ENCODE results near the gene ERAP2.

The ERAP2 gene

DNA sequence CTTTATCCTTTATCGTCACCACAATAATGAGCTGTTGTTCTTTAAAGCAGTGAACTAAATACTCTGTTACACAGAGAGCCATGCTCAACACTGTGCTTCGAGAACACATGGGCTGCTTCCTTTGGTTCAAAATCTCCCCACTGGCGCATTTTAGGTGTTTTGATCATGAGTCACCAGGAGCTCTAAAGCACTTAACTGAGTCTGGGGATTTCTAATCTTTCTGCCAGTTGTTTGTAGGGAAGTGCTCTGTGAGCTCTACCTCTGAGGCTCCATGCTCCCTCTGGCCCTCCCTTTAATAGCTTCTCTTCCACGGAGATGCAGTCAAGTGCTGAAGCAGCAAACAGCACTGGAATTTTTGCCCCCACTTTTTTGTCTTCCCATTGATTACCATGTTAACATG, 17.0 kb downstream of the ERAP2 start:
- peaks cover 39 to 40% of the 10 kb centered on the region in 2 donors for H3K36me3 ChIP-seq (ENCODE audit: control insufficient read depth in 2 of 2, insufficient read depth in 2 of 2, low read length in 2 of 2)
- H3K27ac ChIP-seq (ENCODE audit: low read depth in 2 of 2, low read length in 2 of 2), result no peak overlapping the region
- no peaks in the 10 kb centered on the region for H3K27me3 ChIP-seq (ENCODE audit: control insufficient read depth in 2 of 2, insufficient read depth in 2 of 2, low read length in 2 of 2)
- H3K9me3 ChIP-seq (ENCODE audit: control insufficient read depth in 2 of 2, low read length in 2 of 2), result no peaks in the 10 kb centered on the region
- no peak overlapping the region for H3K9ac ChIP-seq (ENCODE audit: low read depth in 1 of 2, low read length in 2 of 2)
- no peak overlapping the region for H3K4me3 ChIP-seq (ENCODE audit: low read length in 2 of 2)
- H3K4me1 ChIP-seq (ENCODE audit: control insufficient read depth in 2 of 2, insufficient read depth in 2 of 2, low read length in 2 of 2), result no peaks in the 10 kb centered on the region

DNA sequence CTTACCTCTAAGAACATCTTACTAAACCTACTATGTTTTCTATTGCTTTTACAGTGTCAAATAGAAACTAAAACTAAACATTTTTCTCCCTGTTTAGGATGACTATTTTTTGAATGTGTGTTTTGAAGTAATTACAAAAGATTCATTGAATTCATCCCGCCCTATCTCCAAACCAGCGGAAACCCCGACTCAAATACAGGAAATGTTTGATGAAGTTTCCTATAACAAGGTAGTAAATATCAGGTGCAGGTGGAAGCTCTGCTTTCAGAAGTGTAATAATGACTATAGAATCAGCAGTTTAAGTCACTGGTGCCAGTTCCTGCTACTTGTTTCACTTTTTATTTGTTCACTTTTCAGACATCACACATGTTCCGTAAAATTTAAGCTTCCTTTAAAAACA, 20.0 kb downstream of the ERAP2 start:
- Histone ChIP-seq H3K36me3 (ENCODE audit: control insufficient read depth in 2 of 2, insufficient read depth in 2 of 2, low read length in 2 of 2) (peaks cover 32 to 40% of the 10 kb centered on the region in 2 donors), H3K4me3 (ENCODE audit: low read length in 2 of 2) (peak overlapping the region; percentile 7 to 32), H3K27ac (ENCODE audit: low read depth in 2 of 2, low read length in 2 of 2) (peak overlapping the region in 1 of 2 donors; percentile 38), H3K4me1 (ENCODE audit: control insufficient read depth in 2 of 2, insufficient read depth in 2 of 2, low read length in 2 of 2) (no peaks in the 10 kb centered on the region), H3K27me3 (ENCODE audit: control insufficient read depth in 2 of 2, insufficient read depth in 2 of 2, low read length in 2 of 2) (no peaks in the 10 kb centered on the region), H3K9me3 (ENCODE audit: control insufficient read depth in 2 of 2, low read length in 2 of 2) (no peaks in the 10 kb centered on the region), H3K9ac (ENCODE audit: low read depth in 1 of 2, low read length in 2 of 2) (no peak overlapping the region)

DNA sequence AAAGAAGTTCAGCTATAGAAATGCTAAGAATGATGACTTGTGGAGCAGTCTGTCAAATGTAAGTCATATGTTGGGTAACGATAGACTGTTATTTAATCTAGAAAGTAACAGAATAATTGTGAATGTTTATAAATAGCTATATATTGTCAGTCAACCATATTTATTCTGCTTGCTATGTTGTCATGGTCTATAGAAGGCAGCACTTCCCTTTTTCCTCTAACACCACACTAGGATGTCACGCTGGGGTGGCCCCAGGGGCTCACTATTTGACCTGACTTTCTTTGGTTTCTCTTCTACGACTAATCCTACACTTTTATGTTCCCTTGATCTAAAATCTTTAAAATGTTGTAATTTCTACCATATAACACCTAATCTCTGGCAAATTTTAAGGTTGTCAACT, 20.5 kb downstream of the ERAP2 start:
- peak overlapping the region in 1 of 2 donors; percentile 39 for H3K4me3 ChIP-seq (ENCODE audit: low read length in 2 of 2)
- H3K9ac ChIP-seq (ENCODE audit: low read depth in 1 of 2, low read length in 2 of 2), result no peak overlapping the region
- no peaks in the 10 kb centered on the region for H3K4me1 ChIP-seq (ENCODE audit: control insufficient read depth in 2 of 2, insufficient read depth in 2 of 2, low read length in 2 of 2)
- H3K27ac ChIP-seq (ENCODE audit: low read depth in 2 of 2, low read length in 2 of 2), result no peak overlapping the region
- no peaks in the 10 kb centered on the region for H3K27me3 ChIP-seq (ENCODE audit: control insufficient read depth in 2 of 2, insufficient read depth in 2 of 2, low read length in 2 of 2)
- H3K9me3 ChIP-seq (ENCODE audit: control insufficient read depth in 2 of 2, low read length in 2 of 2), result no peaks in the 10 kb centered on the region
- H3K36me3 ChIP-seq (ENCODE audit: control insufficient read depth in 2 of 2, insufficient read depth in 2 of 2, low read length in 2 of 2), result peaks cover 36 to 45% of the 10 kb centered on the region in 2 donors

DNA sequence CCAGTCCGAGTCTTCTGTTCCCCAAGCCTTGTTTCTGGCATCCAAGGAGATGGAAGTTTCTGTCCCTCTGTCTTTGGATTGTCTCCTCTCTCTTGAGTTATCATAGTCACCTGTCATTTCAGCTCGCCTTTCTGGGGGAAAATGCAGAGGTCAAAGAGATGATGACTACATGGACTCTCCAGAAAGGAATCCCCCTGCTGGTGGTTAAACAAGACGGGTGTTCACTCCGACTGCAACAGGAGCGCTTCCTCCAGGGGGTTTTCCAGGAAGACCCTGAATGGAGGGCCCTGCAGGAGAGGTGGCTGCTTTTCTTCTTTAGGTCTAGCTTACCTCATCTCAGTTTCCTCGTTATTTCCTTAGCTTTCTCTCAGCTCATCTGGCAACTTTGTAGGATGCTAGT, 25.1 kb downstream of the ERAP2 start:
- Histone ChIP-seq H3K9ac (ENCODE audit: low read depth in 1 of 2, low read length in 2 of 2) (no peak overlapping the region), H3K9me3 (ENCODE audit: control insufficient read depth in 2 of 2, low read length in 2 of 2) (no peaks in the 10 kb centered on the region), H3K4me1 (ENCODE audit: control insufficient read depth in 2 of 2, insufficient read depth in 2 of 2, low read length in 2 of 2) (no peaks in the 10 kb centered on the region), H3K36me3 (ENCODE audit: control insufficient read depth in 2 of 2, insufficient read depth in 2 of 2, low read length in 2 of 2) (peaks cover 32 to 34% of the 10 kb centered on the region in 2 donors), H3K4me3 (ENCODE audit: low read length in 2 of 2) (no peak overlapping the region), H3K27me3 (ENCODE audit: control insufficient read depth in 2 of 2, insufficient read depth in 2 of 2, low read length in 2 of 2) (no peaks in the 10 kb centered on the region), H3K27ac (ENCODE audit: low read depth in 2 of 2, low read length in 2 of 2) (no peak overlapping the region)

DNA sequence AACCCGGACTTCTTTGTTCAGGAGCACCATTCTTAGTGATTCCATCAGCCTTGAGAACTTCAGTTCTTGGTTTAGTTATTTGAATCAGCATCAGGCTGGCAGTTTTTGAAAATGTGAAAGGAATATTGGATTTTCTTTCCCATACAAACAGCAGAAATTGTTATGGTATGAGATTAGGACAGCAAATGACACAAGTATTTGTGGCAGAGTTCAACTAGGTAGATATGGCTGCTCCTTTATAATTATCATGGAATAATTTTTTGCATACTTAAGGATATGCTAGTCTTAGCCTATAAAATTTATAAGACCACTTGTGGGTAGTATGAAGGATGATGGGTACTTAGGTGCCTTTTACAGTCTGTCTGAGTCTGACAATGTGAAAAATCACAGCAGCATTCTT, 25.5 kb downstream of the ERAP2 start:
- Histone ChIP-seq H3K27ac (ENCODE audit: low read depth in 2 of 2, low read length in 2 of 2) (no peak overlapping the region), H3K36me3 (ENCODE audit: control insufficient read depth in 2 of 2, insufficient read depth in 2 of 2, low read length in 2 of 2) (peaks cover 30 to 31% of the 10 kb centered on the region in 2 donors), H3K4me3 (ENCODE audit: low read length in 2 of 2) (no peak overlapping the region), H3K9ac (ENCODE audit: low read depth in 1 of 2, low read length in 2 of 2) (no peak overlapping the region), H3K9me3 (ENCODE audit: control insufficient read depth in 2 of 2, low read length in 2 of 2) (no peaks in the 10 kb centered on the region), H3K4me1 (ENCODE audit: control insufficient read depth in 2 of 2, insufficient read depth in 2 of 2, low read length in 2 of 2) (no peaks in the 10 kb centered on the region), H3K27me3 (ENCODE audit: control insufficient read depth in 2 of 2, insufficient read depth in 2 of 2, low read length in 2 of 2) (no peaks in the 10 kb centered on the region)

DNA sequence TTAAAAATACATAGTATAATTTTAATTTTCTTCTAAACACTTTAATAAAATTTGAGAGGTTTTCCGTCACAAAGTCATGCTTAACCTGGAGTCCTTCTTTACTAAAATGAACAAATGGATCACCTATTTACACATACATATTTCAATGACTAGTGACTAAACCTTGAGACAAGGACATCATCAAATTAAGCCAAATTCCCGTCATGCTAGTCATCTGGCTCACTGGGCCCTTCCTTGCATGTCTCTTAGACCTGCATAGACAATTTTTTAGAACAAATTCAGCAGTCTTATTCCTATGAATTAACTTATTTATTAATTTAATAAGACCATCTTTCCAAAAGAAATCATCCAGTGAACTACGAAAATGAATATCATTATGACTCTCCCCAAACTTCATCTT, 26.6 kb downstream of the ERAP2 start:
- peaks cover 20 to 29% of the 10 kb centered on the region in 2 donors for H3K36me3 ChIP-seq (ENCODE audit: control insufficient read depth in 2 of 2, insufficient read depth in 2 of 2, low read length in 2 of 2)
- no peaks in the 10 kb centered on the region for H3K4me1 ChIP-seq (ENCODE audit: control insufficient read depth in 2 of 2, insufficient read depth in 2 of 2, low read length in 2 of 2)
- H3K27ac ChIP-seq (ENCODE audit: low read depth in 2 of 2, low read length in 2 of 2), result no peak overlapping the region
- H3K27me3 ChIP-seq (ENCODE audit: control insufficient read depth in 2 of 2, insufficient read depth in 2 of 2, low read length in 2 of 2), result no peaks in the 10 kb centered on the region
- H3K4me3 ChIP-seq (ENCODE audit: low read length in 2 of 2), result no peak overlapping the region
- no peak overlapping the region for H3K9ac ChIP-seq (ENCODE audit: low read depth in 1 of 2, low read length in 2 of 2)
- H3K9me3 ChIP-seq (ENCODE audit: control insufficient read depth in 2 of 2, low read length in 2 of 2), result no peaks in the 10 kb centered on the region

DNA sequence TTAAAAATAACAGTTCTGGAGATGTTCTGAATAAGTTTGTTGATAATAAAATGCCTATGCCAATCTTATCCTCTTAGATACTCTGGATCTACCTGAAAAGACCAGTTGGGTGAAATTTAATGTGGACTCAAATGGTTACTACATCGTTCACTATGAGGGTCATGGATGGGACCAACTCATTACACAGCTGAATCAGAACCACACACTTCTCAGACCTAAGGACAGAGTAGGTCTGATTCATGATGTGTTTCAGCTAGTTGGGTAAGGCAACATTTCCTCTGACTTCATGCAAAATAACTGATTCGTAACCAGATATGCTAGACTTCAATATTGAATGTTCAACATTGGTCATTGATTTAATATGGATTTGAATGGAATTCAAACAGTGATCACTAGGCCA, 27.0 kb downstream of the ERAP2 start:
- H3K27ac ChIP-seq (ENCODE audit: low read depth in 2 of 2, low read length in 2 of 2), result no peak overlapping the region
- no peaks in the 10 kb centered on the region for H3K9me3 ChIP-seq (ENCODE audit: control insufficient read depth in 2 of 2, low read length in 2 of 2)
- H3K36me3 ChIP-seq (ENCODE audit: control insufficient read depth in 2 of 2, insufficient read depth in 2 of 2, low read length in 2 of 2), result peaks cover 20 to 29% of the 10 kb centered on the region in 2 donors
- no peaks in the 10 kb centered on the region for H3K4me1 ChIP-seq (ENCODE audit: control insufficient read depth in 2 of 2, insufficient read depth in 2 of 2, low read length in 2 of 2)
- H3K4me3 ChIP-seq (ENCODE audit: low read length in 2 of 2), result no peak overlapping the region
- H3K27me3 ChIP-seq (ENCODE audit: control insufficient read depth in 2 of 2, insufficient read depth in 2 of 2, low read length in 2 of 2), result no peaks in the 10 kb centered on the region
- H3K9ac ChIP-seq (ENCODE audit: low read depth in 1 of 2, low read length in 2 of 2), result no peak overlapping the region

DNA sequence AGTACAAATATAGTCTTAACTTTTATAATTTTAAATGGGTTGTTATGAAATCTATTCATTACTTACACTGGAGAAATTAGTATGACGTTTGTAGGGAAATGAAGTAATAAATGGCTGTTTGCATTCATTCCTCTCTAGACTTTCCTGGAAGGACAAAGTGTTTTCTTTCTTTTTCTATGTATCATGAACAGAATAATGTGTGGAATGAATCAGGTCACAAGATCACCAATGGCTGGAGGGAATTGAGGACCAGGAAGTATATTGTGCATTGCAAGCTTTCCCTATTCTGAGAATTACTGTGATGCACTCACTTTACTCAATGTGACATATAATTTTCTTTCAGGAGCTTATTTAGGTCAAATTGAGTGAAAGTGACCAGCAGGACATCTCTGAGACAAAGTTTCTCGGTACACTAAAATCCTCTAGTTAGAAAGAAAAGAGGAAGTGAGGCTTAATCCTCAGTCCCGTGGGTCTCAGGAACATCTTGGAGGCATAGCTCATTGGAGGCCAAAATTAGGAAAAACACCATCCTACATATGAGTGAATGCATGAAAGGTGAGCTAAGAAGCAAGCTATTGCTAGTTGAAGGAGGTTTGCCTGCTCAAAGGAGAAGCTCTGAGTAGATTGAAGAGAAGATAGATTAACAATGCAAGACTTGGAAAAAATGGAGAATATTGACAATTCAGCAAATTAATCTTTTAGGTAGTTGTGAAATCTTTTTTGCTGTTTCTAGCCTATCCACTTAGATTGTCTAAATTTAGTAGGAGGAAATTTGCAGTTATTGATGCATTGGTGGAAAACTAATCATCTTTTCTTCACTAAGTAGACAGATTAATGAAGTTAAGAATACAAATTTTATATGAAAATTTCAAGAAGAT, 28.0 kb downstream of the ERAP2 start:
- Histone ChIP-seq H3K4me3 (ENCODE audit: low read length in 2 of 2) (no peak overlapping the region), H3K27ac (ENCODE audit: low read depth in 2 of 2, low read length in 2 of 2) (no peak overlapping the region), H3K36me3 (ENCODE audit: control insufficient read depth in 2 of 2, insufficient read depth in 2 of 2, low read length in 2 of 2) (peaks cover 26 to 32% of the 10 kb centered on the region in 2 donors), H3K9me3 (ENCODE audit: control insufficient read depth in 2 of 2, low read length in 2 of 2) (no peaks in the 10 kb centered on the region), H3K4me1 (ENCODE audit: control insufficient read depth in 2 of 2, insufficient read depth in 2 of 2, low read length in 2 of 2) (no peaks in the 10 kb centered on the region), H3K27me3 (ENCODE audit: control insufficient read depth in 2 of 2, insufficient read depth in 2 of 2, low read length in 2 of 2) (no peaks in the 10 kb centered on the region), H3K9ac (ENCODE audit: low read depth in 1 of 2, low read length in 2 of 2) (no peak overlapping the region)

DNA sequence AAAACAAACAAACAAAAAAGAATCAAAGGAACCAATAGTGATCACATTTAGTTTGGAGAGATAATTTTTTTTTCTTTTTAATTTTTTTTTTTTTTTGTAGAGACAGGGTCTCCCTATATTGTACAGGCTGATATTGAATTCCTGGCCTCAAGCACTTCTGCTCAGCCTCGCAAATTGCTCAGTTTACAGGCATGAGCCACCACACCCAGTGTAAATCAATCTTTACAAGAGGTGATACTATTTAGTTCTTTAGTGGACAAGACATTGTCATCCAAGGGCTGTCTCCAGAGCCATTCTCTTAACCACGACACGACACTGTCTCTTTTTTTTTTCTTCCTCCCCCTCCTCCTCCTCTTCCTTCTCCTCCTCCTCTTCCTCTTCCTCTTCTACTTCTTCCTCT, 29.6 kb downstream of the ERAP2 start:
- Histone ChIP-seq H3K9ac (ENCODE audit: low read depth in 1 of 2, low read length in 2 of 2) (no peak overlapping the region), H3K27ac (ENCODE audit: low read depth in 2 of 2, low read length in 2 of 2) (no peak overlapping the region), H3K4me1 (ENCODE audit: control insufficient read depth in 2 of 2, insufficient read depth in 2 of 2, low read length in 2 of 2) (no peaks in the 10 kb centered on the region), H3K27me3 (ENCODE audit: control insufficient read depth in 2 of 2, insufficient read depth in 2 of 2, low read length in 2 of 2) (no peaks in the 10 kb centered on the region), H3K9me3 (ENCODE audit: control insufficient read depth in 2 of 2, low read length in 2 of 2) (no peaks in the 10 kb centered on the region), H3K4me3 (ENCODE audit: low read length in 2 of 2) (no peak overlapping the region), H3K36me3 (ENCODE audit: control insufficient read depth in 2 of 2, insufficient read depth in 2 of 2, low read length in 2 of 2) (peaks cover 32 to 33% of the 10 kb centered on the region in 2 donors)

DNA sequence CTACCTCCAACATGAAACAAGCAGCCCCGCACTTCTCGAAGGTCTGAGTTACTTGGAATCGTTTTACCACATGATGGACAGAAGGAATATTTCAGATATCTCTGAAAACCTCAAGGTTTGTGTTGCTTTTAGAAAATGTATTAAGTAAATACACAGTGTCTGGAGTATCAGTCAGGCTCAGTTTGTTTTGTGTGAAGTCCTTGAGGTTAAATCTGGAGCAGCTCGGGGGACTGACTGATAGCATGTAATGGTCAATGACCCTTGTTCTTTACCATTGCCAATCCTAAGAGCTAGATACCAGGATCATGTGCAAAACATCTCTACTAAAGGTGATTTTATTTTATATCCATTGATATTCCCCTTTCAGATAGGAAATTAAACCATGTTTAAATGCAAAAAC, 32.7 kb downstream of the ERAP2 start:
- Histone ChIP-seq H3K9me3 (ENCODE audit: control insufficient read depth in 2 of 2, low read length in 2 of 2) (no peaks in the 10 kb centered on the region), H3K4me1 (ENCODE audit: control insufficient read depth in 2 of 2, insufficient read depth in 2 of 2, low read length in 2 of 2) (no peaks in the 10 kb centered on the region), H3K36me3 (ENCODE audit: control insufficient read depth in 2 of 2, insufficient read depth in 2 of 2, low read length in 2 of 2) (peaks cover 14 to 26% of the 10 kb centered on the region in 2 donors), H3K4me3 (ENCODE audit: low read length in 2 of 2) (no peak overlapping the region), H3K27ac (ENCODE audit: low read depth in 2 of 2, low read length in 2 of 2) (no peak overlapping the region), H3K9ac (ENCODE audit: low read depth in 1 of 2, low read length in 2 of 2) (no peak overlapping the region), H3K27me3 (ENCODE audit: control insufficient read depth in 2 of 2, insufficient read depth in 2 of 2, low read length in 2 of 2) (no peaks in the 10 kb centered on the region)
